Stomach (tissue), 4 donors: Measurements from ENCODE around the gene TPCN2.

Source experiments
- POLR2A ChIP-seq, 4 donors: fragments of 450-650 bp; IDR thresholded peaks; one replicate each; pipeline ENCODE4 v1.6.1; 2016; ENCODE audit warnings: antibody characterized with exemption in 4 of 4, control low read depth in 2 of 4, mild to moderate bottlenecking in 1 of 4, moderate library complexity in 1 of 4
- TF ChIP-seq, protein P1 (sequence below), 7 experiments: fragments of 450-650 bp in 4 of 7; fragments of 200-600 bp in 3 of 7; sonication (generic) in 3 of 7; IDR thresholded peaks; one replicate each; pipeline ENCODE4 v1.5.1; 2016 to 2019; ENCODE audit warnings: antibody characterized with exemption in 7 of 7, control low read depth in 2 of 7, mild to moderate bottlenecking in 1 of 7

DNA sequence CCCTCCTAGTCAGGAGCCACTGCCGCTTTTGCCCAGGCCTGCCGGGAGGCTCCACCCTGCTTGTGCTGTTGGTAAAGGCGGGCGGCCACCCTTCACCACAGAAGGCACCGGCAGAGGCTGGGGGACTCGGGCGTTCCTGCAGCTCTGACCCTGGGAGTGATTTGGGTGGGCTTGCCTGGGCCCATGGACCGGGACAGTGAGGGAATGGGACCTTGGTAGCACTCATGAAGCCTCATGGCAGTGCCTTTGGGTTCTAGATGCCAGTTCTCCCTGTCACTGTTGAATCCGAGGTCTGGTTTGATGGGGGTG, 4.4 kb downstream of the TPCN2 start:
- TF ChIP-seq, protein P1, sequence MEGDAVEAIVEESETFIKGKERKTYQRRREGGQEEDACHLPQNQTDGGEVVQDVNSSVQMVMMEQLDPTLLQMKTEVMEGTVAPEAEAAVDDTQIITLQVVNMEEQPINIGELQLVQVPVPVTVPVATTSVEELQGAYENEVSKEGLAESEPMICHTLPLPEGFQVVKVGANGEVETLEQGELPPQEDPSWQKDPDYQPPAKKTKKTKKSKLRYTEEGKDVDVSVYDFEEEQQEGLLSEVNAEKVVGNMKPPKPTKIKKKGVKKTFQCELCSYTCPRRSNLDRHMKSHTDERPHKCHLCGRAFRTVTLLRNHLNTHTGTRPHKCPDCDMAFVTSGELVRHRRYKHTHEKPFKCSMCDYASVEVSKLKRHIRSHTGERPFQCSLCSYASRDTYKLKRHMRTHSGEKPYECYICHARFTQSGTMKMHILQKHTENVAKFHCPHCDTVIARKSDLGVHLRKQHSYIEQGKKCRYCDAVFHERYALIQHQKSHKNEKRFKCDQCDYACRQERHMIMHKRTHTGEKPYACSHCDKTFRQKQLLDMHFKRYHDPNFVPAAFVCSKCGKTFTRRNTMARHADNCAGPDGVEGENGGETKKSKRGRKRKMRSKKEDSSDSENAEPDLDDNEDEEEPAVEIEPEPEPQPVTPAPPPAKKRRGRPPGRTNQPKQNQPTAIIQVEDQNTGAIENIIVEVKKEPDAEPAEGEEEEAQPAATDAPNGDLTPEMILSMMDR (IDR thresholded peaks at IDR 0.05), result no peak
- TF ChIP-seq POLR2A (IDR thresholded peaks at IDR 0.05), result no peak
